Liver (tissue), 9 donors: ENCODE data around the gene POU2AF3. TPM values are rescaled to one million over a fixed set of nuclear protein-coding genes. Genes with fewer than 3 reads are reported as not detected.
A peak's percentile ranks its signal among the peaks of the same experiment; 100 is the strongest.

Source experiments
- DNase-seq: peaks from one replicate; pipeline ENCODE4 v3.0.0-alpha.2; 2017; ENCODE audit warnings: low spot score
- H3K27ac ChIP-seq, 2 donors: one replicate each; pipeline ENCODE4 v1.7.0; 2013; ENCODE audit warnings: inconsistent platforms in 2 of 2, low read length in 2 of 2, control low read depth in 1 of 2, low read depth in 1 of 2, mild to moderate bottlenecking in 1 of 2
- H3K27me3 ChIP-seq, 4 donors: one replicate each; pipeline versions ENCODE4 v1.6.1 to v1.7.0; 2013; ENCODE audit warnings: low read length in 3 of 4, inconsistent platforms in 1 of 4, mild to moderate bottlenecking in 1 of 4, moderate library complexity in 1 of 4; ENCODE audit not compliant: control insufficient read depth in 4 of 4, insufficient read depth in 4 of 4
- H3K36me3 ChIP-seq, 4 donors: one replicate each; pipeline versions ENCODE4 v1.6.1 to v1.7.0; 2013; ENCODE audit warnings: low read length in 3 of 4, mild to moderate bottlenecking in 3 of 4, low read depth in 1 of 4, moderate library complexity in 1 of 4; ENCODE audit not compliant: control insufficient read depth in 4 of 4, insufficient read depth in 3 of 4
- H3K4me1 ChIP-seq, 4 donors: one replicate each; pipeline versions ENCODE4 v1.6.1 to v1.7.0; 2013; ENCODE audit warnings: low read length in 3 of 4, mild to moderate bottlenecking in 3 of 4, moderate library complexity in 1 of 4; ENCODE audit not compliant: control insufficient read depth in 4 of 4, insufficient read depth in 4 of 4
- H3K4me3 ChIP-seq, 3 donors: one replicate each; pipeline versions ENCODE4 v1.6.1 to v1.7.0; 2013; ENCODE audit warnings: low read length in 3 of 3, control low read depth in 1 of 3, low read depth in 1 of 3, mild to moderate bottlenecking in 1 of 3
- H3K9ac ChIP-seq, 2 donors: one replicate each; pipeline ENCODE4 v1.7.0; 2013; ENCODE audit warnings: low read length in 2 of 2, mild to moderate bottlenecking in 2 of 2, moderate library complexity in 2 of 2, control low read depth in 1 of 2, low read depth in 1 of 2
- H3K9me3 ChIP-seq, 4 donors: one replicate each; pipeline versions ENCODE4 v1.6.1 to v1.7.0; 2013; ENCODE audit warnings: low read length in 3 of 4; ENCODE audit not compliant: control insufficient read depth in 4 of 4
- EGR1 ChIP-seq, 2 donors: IDR thresholded peaks; 2 replicates each; pipeline ENCODE4 v1.6.1; 2016 to 2018; ENCODE audit warnings: antibody characterized with exemption in 2 of 2, low read depth in 2 of 2
- FOXA1 ChIP-seq: IDR thresholded peaks from 2 replicates; pipeline ENCODE4 v1.6.1; 2016; ENCODE audit warnings: antibody characterized with exemption
- FOXA2 ChIP-seq: IDR thresholded peaks from 2 replicates; pipeline ENCODE4 v1.6.1; 2016; ENCODE audit warnings: antibody characterized with exemption
- GABPA ChIP-seq, 2 donors: IDR thresholded peaks in 1 of 2; conservative IDR thresholded peaks in 1 of 2; 2 replicates each; pipeline ENCODE4 v1.6.1; 2016; ENCODE audit warnings: antibody characterized with exemption in 2 of 2, mild to moderate bottlenecking in 1 of 2, moderate library complexity in 1 of 2
- HNF4A ChIP-seq, 2 donors: conservative IDR thresholded peaks; 2 replicates each; pipeline ENCODE4 v1.6.1; 2016; ENCODE audit warnings: antibody characterized with exemption in 2 of 2, mild to moderate bottlenecking in 2 of 2
- HNF4G ChIP-seq: IDR thresholded peaks from 2 replicates; pipeline ENCODE4 v1.6.1; 2016; ENCODE audit warnings: antibody characterized with exemption
- JUND ChIP-seq, 2 donors: IDR thresholded peaks; 2 replicates each; pipeline ENCODE4 v1.6.1; 2016; ENCODE audit warnings: antibody characterized with exemption in 2 of 2
- MAX ChIP-seq: IDR thresholded peaks from 2 replicates; pipeline ENCODE4 v1.6.1; 2016; ENCODE audit warnings: antibody characterized with exemption
- NR2F2 ChIP-seq: IDR thresholded peaks from 2 replicates; pipeline ENCODE4 v1.6.1; 2016; ENCODE audit warnings: antibody characterized with exemption
- RAD21 ChIP-seq, 2 donors: IDR thresholded peaks; 2 replicates each; pipeline ENCODE4 v1.6.1; 2016; ENCODE audit warnings: antibody characterized with exemption in 2 of 2, mild to moderate bottlenecking in 2 of 2
- REST ChIP-seq: IDR thresholded peaks from 2 replicates; pipeline ENCODE4 v1.6.1; 2016; ENCODE audit warnings: antibody characterized with exemption, mild to moderate bottlenecking
- RXRA ChIP-seq, 2 donors: IDR thresholded peaks; 2 replicates each; pipeline ENCODE4 v1.6.1; 2017 to 2018; ENCODE audit warnings: antibody characterized with exemption in 2 of 2, mild to moderate bottlenecking in 1 of 2
- WGBS: extraction: QIAGEN DNeasy Blood & Tissue Kit; methylation state at CpG from one replicate; pipeline ENCODE4 v1.1.7; 2013; 5-methylcytosine and 5-hydroxymethylcytosine counted together
- polyA plus RNA-seq, 2 donors: library from polyadenylated mRNA; stranded (reverse) in 1 of 2; unstranded in 1 of 2; fragments of 200-250 nt in 1 of 2; fragments of >200 nt in 1 of 2; fragmentation: Nextera tagmentation in 1 of 2; extraction: Ambion mirVana in 1 of 2; gene quantifications; one replicate each; pipeline versions ENCODE4 v1.2.1 to v1.2.3, GENCODE V29; 2013 to 2015
- total RNA-seq, 2 donors: library from RNA; depleted of rRNA; stranded (reverse); fragments of >200 nt; gene quantifications; one replicate each; pipeline ENCODE4 v1.2.3, GENCODE V29; 2014
- donor health status: healthy.
- donor health status: healthy.
- donor health status: healthy.
- donor health status: healthy.
- donor health status: healthy.

Gene POU2AF3
- total and polyA plus RNA-seq, 4 donors: 0.17 to 0.68 (median 0.49) TPM

- TF ChIP-seq RXRA (IDR thresholded peaks at IDR 0.05) (no peak), MAX (no peak), REST (no peak), HNF4A (conservative IDR thresholded peaks at IDR 0.05) (no peak), FOXA2 (no peak), RAD21 (IDR thresholded peaks at IDR 0.05) (no peak), EGR1 (IDR thresholded peaks at IDR 0.05; ENCODE audit: low read depth in 2 of 2) (no peak)
- 76% methylated on average over 1 of the region's 1 CpG for WGBS
- H3K9me3 ChIP-seq: no peaks in the 10 kb centered on the region
These were observed 52.5 kb downstream of the POU2AF3 start for GRCh38 chr11:111350811-111351210.

GRCh38 chr11:111351374-111352055 is 53.2 kb downstream of the POU2AF3 start:
- no peak for DNase-seq
- Histone ChIP-seq H3K9me3 (no peaks in the 10 kb centered on the region), H3K4me3 (no peak overlapping the region), H3K36me3 (no peaks in the 10 kb centered on the region), H3K27me3 (no peaks in the 10 kb centered on the region), H3K27ac (no peak overlapping the region), H3K9ac (no peak overlapping the region), H3K4me1 (peaks cover 0 to 6% (median 1%) of the 10 kb centered on the region in 4 donors)
- WGBS: 41% methylated on average over 10 of the region's 10 CpGs
- TF ChIP-seq NR2F2 (no peak), FOXA1 (peak; percentile 21)

More at GRCh38 chr11:111350811-111351210, 52.5 kb downstream of the POU2AF3 start:
- no peaks in the 10 kb centered on the region for H3K36me3 ChIP-seq
- no peak overlapping the region for H3K9ac ChIP-seq
- no peak for DNase-seq
- H3K27me3 ChIP-seq: no peaks in the 10 kb centered on the region
- H3K4me3 ChIP-seq: no peak overlapping the region
- H3K27ac ChIP-seq: no peak overlapping the region
- peaks cover 0 to 6% (median 1%) of the 10 kb centered on the region in 4 donors for H3K4me1 ChIP-seq

GRCh38 chr11:111352231-111352746 is 53.9 kb downstream of the POU2AF3 start:
- Histone ChIP-seq H3K9ac (no peak overlapping the region), H3K4me1 (peaks cover 0 to 6% (median 1%) of the 10 kb centered on the region in 4 donors), H3K9me3 (no peaks in the 10 kb centered on the region), H3K4me3 (no peak overlapping the region), H3K27me3 (no peaks in the 10 kb centered on the region), H3K27ac (no peak overlapping the region), H3K36me3 (no peaks in the 10 kb centered on the region)
- no peak for TF ChIP-seq EGR1 (IDR thresholded peaks at IDR 0.05; ENCODE audit: low read depth in 2 of 2)
- TF ChIP-seq HNF4G: no peak
- TF ChIP-seq MAX: no peak
- TF ChIP-seq FOXA1: no peak
- no peak for TF ChIP-seq JUND (IDR thresholded peaks at IDR 0.05)
- no peak for TF ChIP-seq GABPA (IDR thresholded peaks at IDR 0.05 in 1 of 2, conservative IDR thresholded peaks at IDR 0.05 in 1 of 2)
- TF ChIP-seq REST: no peak
- 91% methylated on average over 9 of the region's 9 CpGs for WGBS
- DNase-seq: no peak
